ENCODE results near the gene ZNF787.

DNA sequence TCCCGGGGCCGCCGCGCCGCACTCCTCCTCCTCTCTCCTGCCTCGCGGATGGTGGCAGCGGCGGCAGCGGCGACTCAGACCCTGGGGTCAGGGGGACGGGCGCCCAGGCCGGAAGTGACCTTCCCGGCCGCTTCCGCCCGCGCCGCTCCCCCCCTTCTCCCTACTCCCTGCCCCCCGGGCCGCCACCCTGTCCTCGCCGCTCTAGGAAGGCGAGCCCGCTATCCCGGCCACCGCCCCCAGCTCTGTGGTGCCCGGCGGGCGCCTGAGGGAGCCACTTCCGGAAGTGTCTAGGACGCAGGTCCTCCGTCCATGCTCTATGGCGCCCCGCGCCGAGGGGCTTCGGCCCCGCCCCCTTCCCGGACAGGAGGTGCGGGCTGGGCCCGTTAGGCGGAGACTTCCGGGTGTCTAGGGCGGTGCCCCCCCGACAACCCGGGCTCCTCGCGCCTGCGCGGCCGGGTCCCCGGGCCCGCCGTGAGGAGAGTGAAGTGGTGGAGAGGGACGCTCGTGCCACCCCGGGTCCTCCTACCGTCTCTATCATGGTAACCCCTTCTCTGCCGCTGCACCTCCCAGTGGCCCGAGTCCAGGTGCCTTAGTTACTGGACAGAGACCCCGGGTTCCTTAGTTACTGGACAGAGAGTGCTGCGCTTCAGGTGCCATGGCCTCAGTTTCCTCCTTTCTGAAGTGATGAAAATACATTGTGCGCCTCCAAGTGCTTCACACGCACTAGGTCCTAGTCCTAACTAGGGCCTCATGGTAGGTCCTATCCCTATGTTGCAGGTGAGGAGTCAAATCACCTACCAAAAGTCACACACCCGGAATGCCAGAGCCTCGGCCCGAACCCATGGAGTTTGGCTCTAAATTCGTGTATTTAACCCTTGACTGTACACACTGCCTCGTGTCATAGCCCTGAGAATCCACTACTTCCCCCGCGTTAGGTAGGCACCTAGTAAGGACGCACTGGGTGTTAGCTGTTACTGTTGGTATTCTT lies at the start of gene ZNF787:
- TF ChIP-seq, protein P1, sequence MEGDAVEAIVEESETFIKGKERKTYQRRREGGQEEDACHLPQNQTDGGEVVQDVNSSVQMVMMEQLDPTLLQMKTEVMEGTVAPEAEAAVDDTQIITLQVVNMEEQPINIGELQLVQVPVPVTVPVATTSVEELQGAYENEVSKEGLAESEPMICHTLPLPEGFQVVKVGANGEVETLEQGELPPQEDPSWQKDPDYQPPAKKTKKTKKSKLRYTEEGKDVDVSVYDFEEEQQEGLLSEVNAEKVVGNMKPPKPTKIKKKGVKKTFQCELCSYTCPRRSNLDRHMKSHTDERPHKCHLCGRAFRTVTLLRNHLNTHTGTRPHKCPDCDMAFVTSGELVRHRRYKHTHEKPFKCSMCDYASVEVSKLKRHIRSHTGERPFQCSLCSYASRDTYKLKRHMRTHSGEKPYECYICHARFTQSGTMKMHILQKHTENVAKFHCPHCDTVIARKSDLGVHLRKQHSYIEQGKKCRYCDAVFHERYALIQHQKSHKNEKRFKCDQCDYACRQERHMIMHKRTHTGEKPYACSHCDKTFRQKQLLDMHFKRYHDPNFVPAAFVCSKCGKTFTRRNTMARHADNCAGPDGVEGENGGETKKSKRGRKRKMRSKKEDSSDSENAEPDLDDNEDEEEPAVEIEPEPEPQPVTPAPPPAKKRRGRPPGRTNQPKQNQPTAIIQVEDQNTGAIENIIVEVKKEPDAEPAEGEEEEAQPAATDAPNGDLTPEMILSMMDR (conservative IDR thresholded peaks at IDR 0.05) = no peak
- TF ChIP-seq ZFX (IDR thresholded peaks at IDR 0.05) = no peak

Data from C4-2B (cell line).